HepG2 (cell line): ENCODE data around the gene VWA7. TPM values are rescaled to one million over a fixed set of nuclear protein-coding genes. Genes with fewer than 3 reads are reported as not detected.
A peak's percentile ranks its signal among the peaks of the same experiment; 100 is the strongest.

Experiments
- FOXA1 ChIP-seq, 2 experiments: fragments of 450-650 bp in 1 of 2; sonication (generic) in 1 of 2; formaldehyde crosslinking in 1 of 2; IDR thresholded peaks; 2 replicates each; pipeline versions ENCODE4 v1.4.0 to v1.6.1; 2016 to 2020; ENCODE audit warnings: missing genetic modification reagents in 1 of 2
- GATAD1 ChIP-seq: IDR thresholded peaks from 2 replicates; pipeline ENCODE4 v1.6.1; 2016; ENCODE audit warnings: missing genetic modification reagents, missing compliant biosample characterization
- HMGA1 ChIP-seq: sonication (generic); formaldehyde crosslinking; conservative IDR thresholded peaks from 2 replicates; pipeline ENCODE4 v1.4.0; 2020; ENCODE audit warnings: missing genetic modification reagents
- KDM1A ChIP-seq: IDR thresholded peaks from 2 replicates; pipeline ENCODE4 v1.6.1; 2016; ENCODE audit warnings: missing compliant biosample characterization
- MAF1 ChIP-seq: sonication (generic); formaldehyde crosslinking; IDR thresholded peaks from 2 replicates; pipeline ENCODE4 v1.5.0; 2020; ENCODE audit warnings: missing genetic modification reagents, borderline replicate concordance
- NONO ChIP-seq, 2 experiments: fragments of 450-650 bp in 1 of 2; sonication (generic) in 1 of 2; formaldehyde crosslinking in 1 of 2; IDR thresholded peaks in 1 of 2; conservative IDR thresholded peaks in 1 of 2; 2 replicates each; pipeline versions ENCODE4 v1.6.1 to v1.8.0; 2017 to 2022; ENCODE audit warnings: mild to moderate bottlenecking in 1 of 2, missing genetic modification reagents in 1 of 2, moderate library complexity in 1 of 2
- POLR2G ChIP-seq: fragments of 200-400 bp; formaldehyde crosslinking; IDR thresholded peaks from 2 replicates; pipeline ENCODE4 v1.6.1; 2018; ENCODE audit warnings: mild to moderate bottlenecking, low read depth, low read length, moderate library complexity
- SP5 ChIP-seq: IDR thresholded peaks from 2 replicates; pipeline ENCODE4 v1.6.1; 2016; ENCODE audit warnings: low read depth, borderline replicate concordance
- ZMAT3 ChIP-seq: sonication (generic); formaldehyde crosslinking; conservative IDR thresholded peaks from 2 replicates; pipeline ENCODE4 v1.7.0; 2021; ENCODE audit warnings: missing genetic modification reagents
- ZSCAN20 ChIP-seq: sonication (generic); formaldehyde crosslinking; IDR thresholded peaks from 2 replicates; pipeline ENCODE4 v1.4.0; 2020; ENCODE audit warnings: missing genetic modification reagents, mild to moderate bottlenecking, borderline replicate concordance
- polyA plus RNA-seq, 8 experiments: library from polyadenylated mRNA; depleted of rRNA in 3 of 8; stranded (reverse) in 7 of 8; unstranded in 1 of 8; fragments of >200 nt; fragmentation: Illumina TruSeq in 4 of 8; extraction: Trizol in 4 of 8; gene quantifications; 2 replicates each; pipeline versions ENCODE4 v1.2.1 to v1.2.3, GENCODE V29; 2011 to 2016; ENCODE audit warnings: low read depth in 4 of 8, missing spikeins in 1 of 8, mixed read lengths in 1 of 8; ENCODE audit not compliant: insufficient read depth in 1 of 8
- total RNA-seq, 5 experiments: library from RNA; depleted of rRNA; stranded (reverse); fragments of >200 nt; fragmentation: Illumina TruSeq; extraction: Trizol; gene quantifications; 2 replicates each; pipeline ENCODE4 v1.2.3, GENCODE V29; 2016; ENCODE audit warnings: low read depth in 1 of 5
- TF ChIP-seq, protein P1 (sequence below), 2 experiments: IDR thresholded peaks; 2 replicates each; pipeline ENCODE4 v1.6.1; 2011 to 2012; ENCODE audit warnings: low read length in 2 of 2, borderline replicate concordance in 1 of 2, low read depth in 1 of 2, mild to moderate bottlenecking in 1 of 2, moderate library complexity in 1 of 2
- TF ChIP-seq, protein P2 (sequence below): IDR thresholded peaks from 2 replicates; pipeline ENCODE4 v1.6.1; 2016; ENCODE audit warnings: low read depth, control low read depth
- TF ChIP-seq, protein P3 (sequence below): sonication (generic); formaldehyde crosslinking; IDR thresholded peaks from 2 replicates; pipeline ENCODE4 v1.4.0; 2020; ENCODE audit warnings: mild to moderate bottlenecking, missing genetic modification reagents
- TF ChIP-seq, protein P4 (sequence below): sonication (generic); formaldehyde crosslinking; IDR thresholded peaks from 2 replicates; pipeline ENCODE4 v1.4.0; 2020; ENCODE audit warnings: missing genetic modification reagents
- TF ChIP-seq, protein P5 (sequence below): IDR thresholded peaks from 2 replicates; pipeline ENCODE4 v1.6.1; 2016; ENCODE audit warnings: missing compliant biosample characterization, missing genetic modification reagents, borderline replicate concordance

VWA7 gene
- total and polyA plus RNA-seq, 2 of the 13 experiments (the other 11 are each of a cell fraction or from before 2014, with no cell fraction given) = 0.86 to 3.3 TPM

DNA sequence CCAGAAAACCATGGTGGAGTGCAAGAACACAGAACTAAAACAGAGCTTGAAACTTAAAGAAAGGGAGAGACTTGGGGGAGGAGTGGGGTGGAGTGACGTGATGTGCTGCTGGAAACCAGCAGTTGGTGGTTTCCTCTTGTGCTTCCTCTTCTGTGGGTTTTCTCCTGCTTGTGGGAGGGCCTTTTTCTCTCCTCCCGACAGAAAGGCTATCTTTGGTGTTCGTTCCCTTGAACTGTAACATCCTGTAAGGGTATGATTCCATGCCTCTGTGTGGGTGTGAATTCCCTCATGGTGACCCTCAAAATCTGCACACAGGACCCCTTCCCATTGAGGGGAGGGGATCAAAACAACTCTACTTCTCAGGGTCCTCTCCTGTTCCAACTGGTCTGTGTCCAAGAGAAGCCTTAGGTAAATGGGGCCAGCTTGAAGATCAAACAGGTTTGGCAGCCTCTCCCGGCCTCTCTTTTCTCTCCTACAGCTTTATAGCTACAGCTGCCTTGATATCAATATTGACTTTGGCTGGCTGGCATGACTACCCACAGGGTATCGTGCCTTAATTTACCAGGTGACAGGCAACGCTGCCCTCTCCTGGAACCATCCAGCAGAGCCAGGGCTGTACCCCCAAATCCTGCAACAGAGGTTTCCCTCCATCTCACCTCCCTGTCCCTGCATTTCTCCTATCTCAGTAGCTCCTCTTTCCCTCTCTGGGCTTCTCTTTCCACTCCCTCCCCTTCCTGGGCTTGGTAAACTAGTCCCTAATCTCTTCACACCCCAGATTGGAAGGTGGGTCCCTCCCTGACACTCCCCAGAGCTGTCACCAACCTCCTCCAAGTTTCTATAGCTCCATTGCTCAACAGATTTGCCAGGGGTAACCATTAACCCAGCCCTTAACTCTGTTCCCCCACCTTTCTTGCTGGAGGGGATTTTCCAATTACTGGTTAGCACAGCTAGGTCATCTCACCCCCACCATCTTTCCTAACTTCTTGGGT, 38.8 kb downstream of the VWA7 start (continued):
- TF ChIP-seq, protein P1, sequence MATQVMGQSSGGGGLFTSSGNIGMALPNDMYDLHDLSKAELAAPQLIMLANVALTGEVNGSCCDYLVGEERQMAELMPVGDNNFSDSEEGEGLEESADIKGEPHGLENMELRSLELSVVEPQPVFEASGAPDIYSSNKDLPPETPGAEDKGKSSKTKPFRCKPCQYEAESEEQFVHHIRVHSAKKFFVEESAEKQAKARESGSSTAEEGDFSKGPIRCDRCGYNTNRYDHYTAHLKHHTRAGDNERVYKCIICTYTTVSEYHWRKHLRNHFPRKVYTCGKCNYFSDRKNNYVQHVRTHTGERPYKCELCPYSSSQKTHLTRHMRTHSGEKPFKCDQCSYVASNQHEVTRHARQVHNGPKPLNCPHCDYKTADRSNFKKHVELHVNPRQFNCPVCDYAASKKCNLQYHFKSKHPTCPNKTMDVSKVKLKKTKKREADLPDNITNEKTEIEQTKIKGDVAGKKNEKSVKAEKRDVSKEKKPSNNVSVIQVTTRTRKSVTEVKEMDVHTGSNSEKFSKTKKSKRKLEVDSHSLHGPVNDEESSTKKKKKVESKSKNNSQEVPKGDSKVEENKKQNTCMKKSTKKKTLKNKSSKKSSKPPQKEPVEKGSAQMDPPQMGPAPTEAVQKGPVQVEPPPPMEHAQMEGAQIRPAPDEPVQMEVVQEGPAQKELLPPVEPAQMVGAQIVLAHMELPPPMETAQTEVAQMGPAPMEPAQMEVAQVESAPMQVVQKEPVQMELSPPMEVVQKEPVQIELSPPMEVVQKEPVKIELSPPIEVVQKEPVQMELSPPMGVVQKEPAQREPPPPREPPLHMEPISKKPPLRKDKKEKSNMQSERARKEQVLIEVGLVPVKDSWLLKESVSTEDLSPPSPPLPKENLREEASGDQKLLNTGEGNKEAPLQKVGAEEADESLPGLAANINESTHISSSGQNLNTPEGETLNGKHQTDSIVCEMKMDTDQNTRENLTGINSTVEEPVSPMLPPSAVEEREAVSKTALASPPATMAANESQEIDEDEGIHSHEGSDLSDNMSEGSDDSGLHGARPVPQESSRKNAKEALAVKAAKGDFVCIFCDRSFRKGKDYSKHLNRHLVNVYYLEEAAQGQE (IDR thresholded peaks at IDR 0.05; ENCODE audit: borderline replicate concordance in 1 of 2, low read depth in 1 of 2, low read length in 2 of 2) = peak in 1 of 2 experiments; percentile 74; a peak in 2 of 4 replicates
- TF ChIP-seq, protein P2, sequence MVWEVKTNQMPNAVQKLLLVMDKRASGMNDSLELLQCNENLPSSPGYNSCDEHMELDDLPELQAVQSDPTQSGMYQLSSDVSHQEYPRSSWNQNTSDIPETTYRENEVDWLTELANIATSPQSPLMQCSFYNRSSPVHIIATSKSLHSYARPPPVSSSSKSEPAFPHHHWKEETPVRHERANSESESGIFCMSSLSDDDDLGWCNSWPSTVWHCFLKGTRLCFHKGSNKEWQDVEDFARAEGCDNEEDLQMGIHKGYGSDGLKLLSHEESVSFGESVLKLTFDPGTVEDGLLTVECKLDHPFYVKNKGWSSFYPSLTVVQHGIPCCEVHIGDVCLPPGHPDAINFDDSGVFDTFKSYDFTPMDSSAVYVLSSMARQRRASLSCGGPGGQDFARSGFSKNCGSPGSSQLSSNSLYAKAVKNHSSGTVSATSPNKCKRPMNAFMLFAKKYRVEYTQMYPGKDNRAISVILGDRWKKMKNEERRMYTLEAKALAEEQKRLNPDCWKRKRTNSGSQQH (CRISPR knock-in tag) = no peak
- 0 out of 2 replicates have a peak, but pooled peaks have one; percentile 22 for TF ChIP-seq KDM1A (CRISPR knock-in tag)
- no peak for TF ChIP-seq FOXA1 (IDR thresholded peaks at IDR 0.05)
- peak; percentile 85 for TF ChIP-seq FOXA1 (CRISPR knock-in tag; IDR thresholded peaks at IDR 0.05)
- TF ChIP-seq ZSCAN20 (CRISPR knock-in tag) = 0 out of 2 replicates have a peak, but pooled peaks have one; percentile 67
- TF ChIP-seq POLR2G = peak; percentile 59
- TF ChIP-seq GATAD1 (CRISPR knock-in tag) = peak; percentile 45
- no peak for TF ChIP-seq HMGA1 (CRISPR knock-in tag)
- TF ChIP-seq, protein P3, sequence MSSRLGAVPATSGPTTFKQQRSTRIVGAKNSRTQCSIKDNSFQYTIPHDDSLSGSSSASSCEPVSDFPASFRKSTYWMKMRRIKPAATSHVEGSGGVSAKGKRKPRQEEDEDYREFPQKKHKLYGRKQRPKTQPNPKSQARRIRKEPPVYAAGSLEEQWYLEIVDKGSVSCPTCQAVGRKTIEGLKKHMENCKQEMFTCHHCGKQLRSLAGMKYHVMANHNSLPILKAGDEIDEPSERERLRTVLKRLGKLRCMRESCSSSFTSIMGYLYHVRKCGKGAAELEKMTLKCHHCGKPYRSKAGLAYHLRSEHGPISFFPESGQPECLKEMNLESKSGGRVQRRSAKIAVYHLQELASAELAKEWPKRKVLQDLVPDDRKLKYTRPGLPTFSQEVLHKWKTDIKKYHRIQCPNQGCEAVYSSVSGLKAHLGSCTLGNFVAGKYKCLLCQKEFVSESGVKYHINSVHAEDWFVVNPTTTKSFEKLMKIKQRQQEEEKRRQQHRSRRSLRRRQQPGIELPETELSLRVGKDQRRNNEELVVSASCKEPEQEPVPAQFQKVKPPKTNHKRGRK = no peak
- peak; percentile 100 for TF ChIP-seq SP5 (CRISPR knock-in tag)
- TF ChIP-seq, protein P4, sequence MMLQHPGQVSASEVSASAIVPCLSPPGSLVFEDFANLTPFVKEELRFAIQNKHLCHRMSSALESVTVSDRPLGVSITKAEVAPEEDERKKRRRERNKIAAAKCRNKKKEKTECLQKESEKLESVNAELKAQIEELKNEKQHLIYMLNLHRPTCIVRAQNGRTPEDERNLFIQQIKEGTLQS (CRISPR knock-in tag) = peak; percentile 32; the same call in 1 of the 2 replicates
- no peak; the same call in 1 of the 2 replicates for TF ChIP-seq ZMAT3 (CRISPR knock-in tag)
- TF ChIP-seq, protein P5, sequence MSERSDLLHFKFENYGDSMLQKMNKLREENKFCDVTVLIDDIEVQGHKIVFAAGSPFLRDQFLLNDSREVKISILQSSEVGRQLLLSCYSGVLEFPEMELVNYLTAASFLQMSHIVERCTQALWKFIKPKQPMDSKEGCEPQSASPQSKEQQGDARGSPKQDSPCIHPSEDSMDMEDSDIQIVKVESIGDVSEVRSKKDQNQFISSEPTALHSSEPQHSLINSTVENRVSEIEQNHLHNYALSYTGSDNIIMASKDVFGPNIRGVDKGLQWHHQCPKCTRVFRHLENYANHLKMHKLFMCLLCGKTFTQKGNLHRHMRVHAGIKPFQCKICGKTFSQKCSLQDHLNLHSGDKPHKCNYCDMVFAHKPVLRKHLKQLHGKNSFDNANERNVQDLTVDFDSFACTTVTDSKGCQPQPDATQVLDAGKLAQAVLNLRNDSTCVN = no peak
- TF ChIP-seq MAF1 (CRISPR knock-in tag) = no peak
- TF ChIP-seq NONO (IDR thresholded peaks at IDR 0.05) = no peak
- peak; percentile 84 for TF ChIP-seq NONO (CRISPR knock-in tag; conservative IDR thresholded peaks at IDR 0.05)
